Measurements from ENCODE around the gene ACVRL1. TPM values are rescaled to one million over a fixed set of nuclear protein-coding genes. Genes with fewer than 3 reads are reported as not detected.

The ACVRL1 gene
- total and polyA plus RNA-seq, 10 of the 15 experiments (the other 5 are each of a cell fraction or from before 2014, with no cell fraction given), result not detected

DNA sequence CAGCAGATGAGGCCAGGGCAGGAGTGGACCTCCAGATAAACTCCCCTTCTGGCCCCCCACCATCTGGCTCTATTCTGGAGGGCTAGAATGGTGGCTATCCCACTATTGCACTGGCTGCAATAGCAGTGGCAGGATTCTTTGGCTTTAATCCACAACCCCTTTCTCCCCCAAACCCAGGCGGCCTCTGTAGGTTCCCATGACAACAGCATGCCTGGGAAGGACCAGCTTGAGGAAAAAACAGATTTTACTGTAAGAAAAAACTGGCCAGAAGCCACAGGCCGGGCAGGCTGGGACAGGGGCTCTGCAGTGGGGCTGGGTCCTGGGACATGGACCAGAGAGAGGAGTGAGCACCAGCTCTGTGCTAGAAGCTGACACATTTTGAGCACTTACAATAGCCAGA, 30.6 kb downstream of the ACVRL1 start:
- H3K4me1 ChIP-seq (ENCODE audit: control insufficient read depth, insufficient read depth, low read length), result no peaks in the 10 kb centered on the region
- H3K4me3 ChIP-seq, result no peak overlapping the region
- 18% methylated on average over 2 of the region's 2 CpGs for WGBS (ENCODE audit: insufficient coverage, insufficient replicate concordance, low lambda C conversion rate, missing lambda C conversion rate)
- in situ Hi-C loops (cut with MboI) (no loop called here), intact Hi-C loops (cut with micrococcal nuclease; ENCODE audit: unreplicated experiment) (no loop called here)
- TF ChIP-seq CBX5 (IDR thresholded peaks at IDR 0.05; ENCODE audit: low read depth), result no peak
- TF ChIP-seq, protein P1, sequence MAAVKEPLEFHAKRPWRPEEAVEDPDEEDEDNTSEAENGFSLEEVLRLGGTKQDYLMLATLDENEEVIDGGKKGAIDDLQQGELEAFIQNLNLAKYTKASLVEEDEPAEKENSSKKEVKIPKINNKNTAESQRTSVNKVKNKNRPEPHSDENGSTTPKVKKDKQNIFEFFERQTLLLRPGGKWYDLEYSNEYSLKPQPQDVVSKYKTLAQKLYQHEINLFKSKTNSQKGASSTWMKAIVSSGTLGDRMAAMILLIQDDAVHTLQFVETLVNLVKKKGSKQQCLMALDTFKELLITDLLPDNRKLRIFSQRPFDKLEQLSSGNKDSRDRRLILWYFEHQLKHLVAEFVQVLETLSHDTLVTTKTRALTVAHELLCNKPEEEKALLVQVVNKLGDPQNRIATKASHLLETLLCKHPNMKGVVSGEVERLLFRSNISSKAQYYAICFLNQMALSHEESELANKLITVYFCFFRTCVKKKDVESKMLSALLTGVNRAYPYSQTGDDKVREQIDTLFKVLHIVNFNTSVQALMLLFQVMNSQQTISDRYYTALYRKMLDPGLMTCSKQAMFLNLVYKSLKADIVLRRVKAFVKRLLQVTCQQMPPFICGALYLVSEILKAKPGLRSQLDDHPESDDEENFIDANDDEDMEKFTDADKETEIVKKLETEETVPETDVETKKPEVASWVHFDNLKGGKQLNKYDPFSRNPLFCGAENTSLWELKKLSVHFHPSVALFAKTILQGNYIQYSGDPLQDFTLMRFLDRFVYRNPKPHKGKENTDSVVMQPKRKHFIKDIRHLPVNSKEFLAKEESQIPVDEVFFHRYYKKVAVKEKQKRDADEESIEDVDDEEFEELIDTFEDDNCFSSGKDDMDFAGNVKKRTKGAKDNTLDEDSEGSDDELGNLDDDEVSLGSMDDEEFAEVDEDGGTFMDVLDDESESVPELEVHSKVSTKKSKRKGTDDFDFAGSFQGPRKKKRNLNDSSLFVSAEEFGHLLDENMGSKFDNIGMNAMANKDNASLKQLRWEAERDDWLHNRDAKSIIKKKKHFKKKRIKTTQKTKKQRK (IDR thresholded peaks at IDR 0.05; ENCODE audit: low read depth, low read length), result no peak
- no peak for TF ChIP-seq MTA2 (IDR thresholded peaks at IDR 0.05; ENCODE audit: low read depth)
- TF ChIP-seq HSF1 (IDR thresholded peaks at IDR 0.05; ENCODE audit: low read depth, low read length), result no peak
- TF ChIP-seq RBBP5 (conservative IDR thresholded peaks at IDR 0.05), result no peak
- no peak for TF ChIP-seq TCF7 (IDR thresholded peaks at IDR 0.05; ENCODE audit: borderline replicate concordance)
- TF ChIP-seq KDM1A (IDR thresholded peaks at IDR 0.05; ENCODE audit: borderline replicate concordance), result no peak
- TF ChIP-seq POLR2AphosphoS5 (IDR thresholded peaks at IDR 0.05; ENCODE audit: low read length), result no peak
- TF ChIP-seq BHLHE40 (IDR thresholded peaks at IDR 0.05; ENCODE audit: borderline replicate concordance in 1 of 2, low read depth in 2 of 2, low read length in 1 of 2), result no peak
- TF ChIP-seq MYB (IDR thresholded peaks at IDR 0.05; ENCODE audit: borderline replicate concordance, low read depth, low read length), result no peak
- no peak overlapping the region for H3K4me2 ChIP-seq (ENCODE audit: control insufficient read depth, insufficient read depth)
- H3K27me3 ChIP-seq (replicated peaks in 1 of 2; ENCODE audit: control insufficient read depth in 2 of 2, insufficient read depth in 2 of 2, low read length in 1 of 2), result peaks cover 0 to 1% of the 10 kb centered on the region in 2 experiments; a peak in 3 of 4 replicates
- H2AFZ ChIP-seq (ENCODE audit: control insufficient read depth, low read depth, low read length), result no peak overlapping the region
- CTCF ChIA-PET, result no interaction called here
- no peak for FAIRE-seq
- no peak for DNase-seq (ENCODE audit: low read depth, low spot score)
- POLR2A ChIA-PET, result no interaction called here
- H3K27ac ChIP-seq (ENCODE audit: control insufficient read depth, insufficient read depth), result no peak overlapping the region
- H3K9ac ChIP-seq (ENCODE audit: control insufficient read depth, insufficient read depth, low read length), result no peak overlapping the region
- H3K9me3 ChIP-seq (replicated peaks; ENCODE audit: control insufficient read depth, insufficient read depth, low read length), result no peaks in the 10 kb centered on the region
- no TSS peak for BruUV-seq (replicated peaks)
- no peaks in the 10 kb centered on the region for H3K79me2 ChIP-seq (ENCODE audit: control insufficient read depth, insufficient read depth, low read length)
- RAD21 ChIA-PET (ENCODE audit: unreplicated experiment), result no interaction called here
- H3K36me3 ChIP-seq (ENCODE audit: control insufficient read depth in 2 of 2, insufficient read depth in 2 of 2, low read length in 1 of 2), result no peaks in the 10 kb centered on the region
- no peaks in the 10 kb centered on the region for H4K20me1 ChIP-seq (ENCODE audit: control insufficient read depth, insufficient read depth)
- ATAC-seq, result no peak
- SMC1A ChIA-PET (ENCODE audit: uncharacterized antibody, unreplicated experiment), result no interaction called here

All from GM12878 (cell line).